Epithelial cell of proximal tubule (primary cell): ENCODE measurements around the gene AMPH. TPM values are rescaled to one million over a fixed set of nuclear protein-coding genes. Genes with fewer than 3 reads are reported as not detected.

ENCODE experiments used
- DNase-seq: peaks from one replicate; pipeline ENCODE4 v3.0.0-alpha.2; 2011; ENCODE audit warnings: low read depth
- H3K4me3 ChIP-seq: 2 replicates; pipeline ENCODE4 v1.5.1; 2011; ENCODE audit warnings: low read depth, mild to moderate bottlenecking, low read length
- CTCF ChIP-seq: conservative IDR thresholded peaks from 2 replicates; pipeline ENCODE4 v1.5.1; 2012; ENCODE audit warnings: low read depth, mild to moderate bottlenecking, low read length
- total RNA-seq: library from RNA; depleted of rRNA; stranded (reverse); fragments of >200 nt; gene quantifications from 2 replicates; pipeline ENCODE4 v1.2.3, GENCODE V29; 2015

AMPH gene
- total RNA-seq, 1 donor from 2014 or later: 0.06 TPM

DNA sequence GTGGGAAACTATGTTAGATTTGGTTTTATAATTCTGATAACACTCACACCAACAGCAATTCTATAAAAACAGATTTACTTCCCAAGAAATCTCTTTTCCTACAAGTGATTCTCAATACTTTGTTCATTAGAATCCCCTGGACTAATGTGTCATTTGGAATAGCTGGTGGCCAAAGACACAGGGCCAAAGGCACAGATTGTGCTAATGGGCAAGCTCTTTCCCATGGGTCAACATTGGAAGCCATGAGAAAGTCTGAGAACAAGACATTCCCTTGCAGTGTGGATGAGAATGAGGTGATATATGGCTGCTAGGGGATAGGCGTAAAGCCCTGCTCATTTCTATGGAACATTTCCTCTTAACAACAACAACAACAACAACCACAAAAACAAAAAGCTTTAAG is 153.8 kb downstream of the AMPH start:
- no peak overlapping the region for H3K4me3 ChIP-seq
- no peak for DNase-seq
- no peak for TF ChIP-seq CTCF

- DNase-seq: no peak
- no peak for TF ChIP-seq CTCF
- no peak overlapping the region for H3K4me3 ChIP-seq
These were observed 154.4 kb downstream of the AMPH start for GRCh38 chr7:38476764-38477163.

DNA sequence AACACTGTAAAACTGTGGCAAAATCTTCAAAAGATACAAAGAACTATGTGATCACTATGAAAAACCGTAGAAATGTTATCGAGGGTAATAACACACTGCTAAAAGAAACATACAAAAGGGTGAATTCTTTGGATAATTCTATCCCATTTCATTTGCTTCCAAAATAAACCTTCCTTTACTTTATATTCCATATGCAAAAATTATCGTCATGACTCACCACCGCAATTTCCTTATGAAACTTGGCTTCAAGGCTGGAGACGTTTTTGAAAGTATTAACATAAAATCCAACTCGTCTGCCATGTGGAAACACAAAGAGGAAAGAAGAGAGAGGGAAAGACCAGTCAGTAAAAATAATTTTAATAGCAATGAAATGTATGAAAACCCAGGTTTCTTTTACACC is 165.2 kb downstream of the AMPH start:
- TF ChIP-seq CTCF: no peak
- H3K4me3 ChIP-seq: no peak overlapping the region
- DNase-seq: no peak

- no peak overlapping the region for H3K4me3 ChIP-seq
- no peak for TF ChIP-seq CTCF
- DNase-seq: no peak
These were observed 167.6 kb downstream of the AMPH start for GRCh38 chr7:38463277-38464225.

DNA sequence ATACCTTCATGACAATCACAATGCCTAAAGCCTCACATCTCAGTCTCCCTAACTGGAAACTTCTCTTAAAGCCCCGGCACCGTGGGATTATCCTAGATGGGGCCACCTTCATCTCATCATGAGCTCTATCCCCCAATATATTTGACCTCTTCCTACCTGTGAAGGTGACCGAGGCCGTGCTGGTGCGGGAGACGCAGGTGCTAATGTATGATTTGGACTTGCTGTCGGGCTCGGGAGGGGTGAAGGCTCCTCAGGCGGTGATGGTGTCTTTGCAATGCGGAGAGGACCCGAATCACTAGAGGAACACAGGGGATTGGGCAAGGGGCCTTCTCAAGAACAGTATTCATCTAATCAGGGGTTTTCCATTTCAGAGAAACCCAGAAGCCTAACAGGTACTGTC is 168.4 kb downstream of the AMPH start:
- H3K4me3 ChIP-seq: no peak overlapping the region
- TF ChIP-seq CTCF: no peak
- DNase-seq: no peak

DNA sequence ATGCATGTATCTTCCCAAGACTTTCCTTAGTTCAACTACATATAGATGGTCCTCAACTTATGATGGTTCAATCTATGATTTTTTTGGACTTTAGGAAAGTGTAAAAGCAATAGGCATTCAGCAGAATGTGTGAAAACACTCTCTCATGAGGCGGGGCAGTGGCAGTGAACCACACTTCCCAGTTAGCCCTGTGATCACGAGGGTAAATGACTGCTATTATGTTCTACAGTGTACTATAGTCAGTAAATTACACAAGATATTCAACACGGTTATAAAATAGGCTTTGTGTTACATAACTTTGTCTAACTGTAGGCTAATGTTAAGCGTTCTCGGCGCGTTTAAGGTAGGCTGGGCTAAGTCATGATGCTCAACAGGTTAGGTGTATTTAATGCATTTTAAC is 169.3 kb downstream of the AMPH start:
- TF ChIP-seq CTCF: no peak
- DNase-seq: no peak
- no peak overlapping the region for H3K4me3 ChIP-seq

GRCh38 chr7:38453826-38454225 is 177.3 kb downstream of the AMPH start:
- H3K4me3 ChIP-seq: no peak overlapping the region
- no peak for TF ChIP-seq CTCF
- DNase-seq: no peak
